A549 (cell line): Measurements from ENCODE around the gene BBX. TPM values are rescaled to one million over a fixed set of nuclear protein-coding genes. Genes with fewer than 3 reads are reported as not detected.

Experiments used
- ATAC-seq, 2 experiments: fragments of 200-7000 bp in 1 of 2; fragments of >200 bp in 1 of 2; cut with Nextera tagmentation in 1 of 2; cut with Tn5 transposase in 1 of 2; 3 replicates each; pipeline versions ENCODE4 v1.8.0 to v1.9.1; 2018 to 2020; ENCODE audit warnings: mild to moderate bottlenecking in 1 of 2, moderate library complexity in 1 of 2
- CTCF ChIA-PET: fragments of 300-600 bp; sonication (Branson Sonifier 250); formaldehyde crosslinking; extraction: SDS; loops from one replicate; lab custom pipeline; 2021; ENCODE audit warnings: antibody characterized with exemption, inconsistent platforms; lab: Yijun Ruan, JAX
- POLR2A ChIA-PET: fragments of 350-600 bp; formaldehyde crosslinking; extraction: SDS; loops from one replicate; lab custom pipeline; 2021; ENCODE audit warnings: antibody characterized with exemption, inconsistent platforms; lab: Yijun Ruan, JAX
- DNase-seq, 2 experiments: peaks; one replicate each; pipeline versions ENCODE4 v3.0.0 to v3.0.0-alpha.2; 2011 to 2016; ENCODE audit warnings: low read depth in 1 of 2, low spot score in 1 of 2
- FAIRE-seq: peaks from 2 replicates; lab custom pipeline; 2011; peaks lifted over from hg19 to GRCh38; lab: Jason Lieb, UNC
- H3K27ac ChIP-seq, 2 experiments: fragments of >200 bp; sonication (Bioruptor Twin); formaldehyde crosslinking; 3 replicates each; pipeline ENCODE4 v1.5.1; 2016 to 2017
- H3K4me1 ChIP-seq: fragments of >200 bp; sonication (Bioruptor Twin); formaldehyde crosslinking; 3 replicates; pipeline ENCODE4 v1.6.1; 2016
- H3K4me2 ChIP-seq: fragments of >200 bp; sonication (Bioruptor Twin); formaldehyde crosslinking; 3 replicates; pipeline ENCODE4 v1.6.1; 2016
- H3K4me3 ChIP-seq: fragments of >200 bp; sonication (Bioruptor Twin); formaldehyde crosslinking; 3 replicates; pipeline ENCODE4 v1.5.1; 2016
- H3K9me3 ChIP-seq: fragments of >200 bp; sonication (Bioruptor Twin); formaldehyde crosslinking; 3 replicates; pipeline ENCODE4 v1.6.1; 2016
- BHLHE40 ChIP-seq: IDR thresholded peaks from 2 replicates; pipeline ENCODE4 v1.6.1; 2012; ENCODE audit warnings: low read depth, low read length, inconsistent platforms
- CBX8 ChIP-seq: fragments of 200-600 bp; sonication (generic); IDR thresholded peaks from 2 replicates; pipeline ENCODE4 v1.6.1; 2016
- CEBPB ChIP-seq, 2 experiments: fragments of >200 bp in 1 of 2; sonication (Bioruptor Twin) in 1 of 2; formaldehyde crosslinking in 1 of 2; IDR thresholded peaks; 2 replicates each; pipeline ENCODE4 v1.6.1; 2012 to 2016
- CHD2 ChIP-seq: fragments of 150-350 bp; IDR thresholded peaks from 2 replicates; pipeline ENCODE4 v1.6.1; 2014; ENCODE audit warnings: low read length; ENCODE audit not compliant: partially characterized antibody
- CHD4 ChIP-seq: fragments of 200-600 bp; sonication (generic); IDR thresholded peaks from 2 replicates; pipeline ENCODE4 v1.6.1; 2016; ENCODE audit warnings: antibody characterized with exemption, mild to moderate bottlenecking, borderline replicate concordance
- EHF ChIP-seq: fragments of 250-450 bp; sonication (Bioruptor Pico); IDR thresholded peaks from 2 replicates; pipeline ENCODE4 v1.5.0; 2020; ENCODE audit warnings: mild to moderate bottlenecking
- EP300 ChIP-seq, 2 experiments: fragments of >200 bp; sonication (Bioruptor Twin); formaldehyde crosslinking; IDR thresholded peaks; 2 replicates in 1 of 2; 3 replicates in 1 of 2; pipeline ENCODE4 v1.6.1; 2016 to 2017
- FOSB ChIP-seq: fragments of 250-450 bp; sonication (Bioruptor Pico); IDR thresholded peaks from 2 replicates; pipeline ENCODE4 v1.5.0; 2020; ENCODE audit warnings: mild to moderate bottlenecking, moderate library complexity
- HDAC2 ChIP-seq: fragments of 200-600 bp; sonication (generic); IDR thresholded peaks from 2 replicates; pipeline ENCODE4 v1.6.1; 2016
- HEYL ChIP-seq: fragments of 250-450 bp; sonication (Bioruptor Pico); IDR thresholded peaks from 2 replicates; pipeline ENCODE4 v1.8.0; 2021; ENCODE audit warnings: mild to moderate bottlenecking, moderate library complexity
- HOXB13 ChIP-seq: fragments of 250-450 bp; sonication (Bioruptor Pico); IDR thresholded peaks from 2 replicates; pipeline ENCODE4 v1.5.0; 2020; ENCODE audit warnings: low read depth, mild to moderate bottlenecking, moderate library complexity
- HOXB5 ChIP-seq: fragments of 250-450 bp; sonication (Bioruptor Pico); IDR thresholded peaks from 2 replicates; pipeline ENCODE4 v1.5.0; 2020; ENCODE audit warnings: mild to moderate bottlenecking, moderate library complexity
- KDM5A ChIP-seq: fragments of 200-600 bp; sonication (generic); IDR thresholded peaks from 2 replicates; pipeline ENCODE4 v1.6.1; 2016; ENCODE audit warnings: antibody characterized with exemption, mild to moderate bottlenecking
- MAFK ChIP-seq: fragments of 450-650 bp; IDR thresholded peaks from 2 replicates; pipeline ENCODE4 v1.6.1; 2014; ENCODE audit not compliant: partially characterized antibody
- MAZ ChIP-seq: fragments of 150-350 bp; IDR thresholded peaks from 2 replicates; pipeline ENCODE4 v1.6.1; 2014; ENCODE audit warnings: antibody characterized with exemption, low read depth, low read length, borderline replicate concordance
- MYC ChIP-seq: IDR thresholded peaks from 2 replicates; pipeline ENCODE4 v1.6.1; 2012; ENCODE audit warnings: mild to moderate bottlenecking, inconsistent platforms, low read length, improper control_type of control experiment, borderline replicate concordance
- NPAS2 ChIP-seq: fragments of 250-450 bp; sonication (Bioruptor Pico); IDR thresholded peaks from 2 replicates; pipeline ENCODE4 v1.8.0; 2022; ENCODE audit warnings: mild to moderate bottlenecking, moderate library complexity, borderline replicate concordance
- NR3C1 ChIP-seq: fragments of >200 bp; sonication (Bioruptor Twin); formaldehyde crosslinking; IDR thresholded peaks from 3 replicates; pipeline ENCODE4 v1.6.1; 2017
- PHF8 ChIP-seq: fragments of 200-600 bp; sonication (generic); IDR thresholded peaks from 2 replicates; pipeline ENCODE4 v1.6.1; 2016; ENCODE audit warnings: low read depth, mild to moderate bottlenecking, antibody characterized with exemption, moderate library complexity, borderline replicate concordance
- POLR2A ChIP-seq: IDR thresholded peaks from 2 replicates; pipeline ENCODE4 v1.6.1; 2012; ENCODE audit warnings: mild to moderate bottlenecking, low read length
- POLR2AphosphoS2 ChIP-seq: conservative IDR thresholded peaks from 2 replicates; pipeline ENCODE4 v1.6.1; 2012; ENCODE audit warnings: low read length, improper control_type of control experiment, inconsistent platforms
- RARB ChIP-seq: fragments of 250-450 bp; sonication (Bioruptor Pico); IDR thresholded peaks from 2 replicates; pipeline ENCODE4 v1.8.0; 2021; ENCODE audit warnings: mild to moderate bottlenecking, moderate library complexity
- RCOR1 ChIP-seq: fragments of 150-350 bp; IDR thresholded peaks from 2 replicates; pipeline ENCODE4 v1.6.1; 2014; ENCODE audit warnings: antibody characterized with exemption, low read length, low read depth
- ZFP36 ChIP-seq: fragments of 450-650 bp; IDR thresholded peaks from 2 replicates; pipeline ENCODE4 v1.6.1; 2014; ENCODE audit warnings: borderline replicate concordance; ENCODE audit not compliant: partially characterized antibody
- ZNF302 ChIP-seq: fragments of 250-450 bp; sonication (Bioruptor Pico); IDR thresholded peaks from 2 replicates; pipeline ENCODE4 v1.9.0; 2021; ENCODE audit warnings: inconsistent platforms, mild to moderate bottlenecking, moderate library complexity
- ZSCAN20 ChIP-seq: fragments of 250-450 bp; sonication (Bioruptor Pico); IDR thresholded peaks from 2 replicates; pipeline ENCODE4 v1.8.0; 2022; ENCODE audit warnings: mild to moderate bottlenecking, moderate library complexity
- WGBS: methylation state at CpG from one replicate; pipeline ENCODE4 v1.1.6; 2017; ENCODE audit errors: missing lambda C conversion rate; 5-methylcytosine and 5-hydroxymethylcytosine counted together
- polyA plus RNA-seq, 4 experiments: library from polyadenylated mRNA; depleted of rRNA in 3 of 4; stranded (reverse); fragments of >200 nt; fragmentation: RNase III in 1 of 4; extraction: RNeasy Plus Mini Kit Qiagen cat#74134 plus additional on column Dnase treatment in 1 of 4; gene quantifications; 2 replicates in 3 of 4; 3 replicates in 1 of 4; pipeline ENCODE4 v1.2.3, GENCODE V29; 2011 to 2017
- TF ChIP-seq, protein P1 (sequence below): IDR thresholded peaks from 2 replicates; pipeline ENCODE4 v1.6.1; 2012
- TF ChIP-seq, protein P2 (sequence below): fragments of 250-450 bp; sonication (Bioruptor Pico); IDR thresholded peaks from 2 replicates; pipeline ENCODE4 v1.5.0; 2020; ENCODE audit warnings: low read depth, mild to moderate bottlenecking, moderate library complexity
- TF ChIP-seq, protein P3 (sequence below): fragments of 450-650 bp; IDR thresholded peaks from 2 replicates; pipeline ENCODE4 v1.6.1; 2014; ENCODE audit warnings: antibody characterized with exemption
- TF ChIP-seq, protein P4 (sequence below): fragments of >200 bp; sonication (Bioruptor Twin); formaldehyde crosslinking; IDR thresholded peaks from 2 replicates; pipeline ENCODE4 v1.6.1; 2016

The BBX gene
- polyA plus RNA-seq, 2 of the 4 experiments (the other 2 are of a cell fraction): 16.7 to 62.8 TPM

DNA sequence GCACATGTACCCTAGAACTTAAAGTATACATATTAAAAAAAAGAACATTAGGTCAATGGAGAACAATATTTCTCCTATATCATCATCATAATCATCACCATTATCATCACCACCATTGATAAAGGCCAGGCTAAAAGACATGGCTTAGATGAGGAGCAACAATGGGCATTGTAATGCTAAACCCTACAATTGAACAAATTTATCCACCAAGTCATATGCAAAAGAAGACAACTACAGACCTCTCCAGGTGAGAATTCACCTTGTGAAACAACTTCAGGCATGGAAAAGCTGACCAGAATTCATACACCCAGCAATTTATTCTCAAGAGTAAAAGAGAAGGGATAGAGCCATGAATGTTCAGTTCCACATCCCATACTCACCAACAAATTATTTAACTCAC lies 46.3 kb upstream of the BBX start:
- no peak for TF ChIP-seq EP300 (IDR thresholded peaks at IDR 0.05)
- TF ChIP-seq, protein P1, sequence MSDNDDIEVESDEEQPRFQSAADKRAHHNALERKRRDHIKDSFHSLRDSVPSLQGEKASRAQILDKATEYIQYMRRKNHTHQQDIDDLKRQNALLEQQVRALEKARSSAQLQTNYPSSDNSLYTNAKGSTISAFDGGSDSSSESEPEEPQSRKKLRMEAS: no peak
- no peak for TF ChIP-seq POLR2A
- TF ChIP-seq RARB: no peak
- TF ChIP-seq POLR2AphosphoS2: no peak
- TF ChIP-seq MAZ: no peak
- no peak for TF ChIP-seq HEYL (CRISPR knock-in tag)
- TF ChIP-seq EHF (CRISPR knock-in tag): no peak
- TF ChIP-seq, protein P2, sequence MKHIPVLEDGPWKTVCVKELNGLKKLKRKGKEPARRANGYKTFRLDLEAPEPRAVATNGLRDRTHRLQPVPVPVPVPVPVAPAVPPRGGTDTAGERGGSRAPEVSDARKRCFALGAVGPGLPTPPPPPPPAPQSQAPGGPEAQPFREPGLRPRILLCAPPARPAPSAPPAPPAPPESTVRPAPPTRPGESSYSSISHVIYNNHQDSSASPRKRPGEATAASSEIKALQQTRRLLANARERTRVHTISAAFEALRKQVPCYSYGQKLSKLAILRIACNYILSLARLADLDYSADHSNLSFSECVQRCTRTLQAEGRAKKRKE (CRISPR knock-in tag): no peak
- no peak for TF ChIP-seq CHD4
- no peak for TF ChIP-seq ZFP36
- TF ChIP-seq, protein P3, sequence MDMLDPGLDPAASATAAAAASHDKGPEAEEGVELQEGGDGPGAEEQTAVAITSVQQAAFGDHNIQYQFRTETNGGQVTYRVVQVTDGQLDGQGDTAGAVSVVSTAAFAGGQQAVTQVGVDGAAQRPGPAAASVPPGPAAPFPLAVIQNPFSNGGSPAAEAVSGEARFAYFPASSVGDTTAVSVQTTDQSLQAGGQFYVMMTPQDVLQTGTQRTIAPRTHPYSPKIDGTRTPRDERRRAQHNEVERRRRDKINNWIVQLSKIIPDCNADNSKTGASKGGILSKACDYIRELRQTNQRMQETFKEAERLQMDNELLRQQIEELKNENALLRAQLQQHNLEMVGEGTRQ: no peak
- no peak for TF ChIP-seq ZSCAN20 (CRISPR knock-in tag)
- TF ChIP-seq HOXB5: no peak
- TF ChIP-seq BHLHE40: no peak
- TF ChIP-seq KDM5A: no peak
- no peak for TF ChIP-seq FOSB
- ATAC-seq (no peak), FAIRE-seq (no peak), DNase-seq (no peak)
- ChIA-PET POLR2A (no interaction called here), CTCF (no interaction called here)
- no peaks in the 10 kb centered on the region for H3K4me1 ChIP-seq
- H3K27ac ChIP-seq: no peak overlapping the region
- no peaks in the 10 kb centered on the region for H3K9me3 ChIP-seq
- no peak overlapping the region for H3K4me2 ChIP-seq
- H3K4me3 ChIP-seq: no peak overlapping the region

DNA sequence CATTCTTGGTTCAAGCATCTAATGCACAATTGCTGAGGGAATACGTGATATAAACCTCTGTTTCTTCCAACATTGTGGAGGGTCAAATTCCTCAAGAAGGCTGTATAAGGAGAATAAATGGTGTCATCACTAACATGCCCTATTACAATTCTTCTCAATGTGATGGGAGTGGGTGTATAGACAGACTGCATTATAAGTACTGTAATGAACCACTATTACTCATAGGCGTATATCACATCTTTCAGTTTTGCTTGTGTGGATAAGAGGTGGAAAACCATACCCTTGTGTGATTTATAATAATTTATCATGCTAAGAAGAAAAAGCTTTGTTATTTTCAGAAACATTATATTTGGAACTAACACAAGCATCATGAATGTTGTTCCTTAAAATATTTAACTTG lies 35.3 kb upstream of the BBX start:
- CTCF ChIA-PET: interaction anchor here (0.9 kb wide), 1 partner anchor 56 kb away, joined by 3 read pairs; no protein-coding TSS in a partner anchor
- FAIRE-seq (no peak), ATAC-seq (no peak), DNase-seq (no peak)
- WGBS: 79% methylated on average over 2 of the region's 2 CpGs
- POLR2A ChIA-PET: no interaction called here
- no peak overlapping the region for H3K27ac ChIP-seq
- no peak overlapping the region for H3K4me2 ChIP-seq
- H3K4me1 ChIP-seq: no peaks in the 10 kb centered on the region
- no peak overlapping the region for H3K4me3 ChIP-seq
- TF ChIP-seq HOXB13 (no peak), CHD2 (no peak), EHF (CRISPR knock-in tag) (no peak), ZNF302 (CRISPR knock-in tag) (no peak), CBX8 (no peak), CEBPB (IDR thresholded peaks at IDR 0.05) (no peak), ZFP36 (no peak), MAFK (no peak), POLR2A (no peak), FOSB (no peak), NR3C1 (no peak), HDAC2 (no peak), RCOR1 (no peak), NPAS2 (CRISPR knock-in tag) (no peak), PHF8 (no peak), MYC (no peak)
- TF ChIP-seq, protein P4, sequence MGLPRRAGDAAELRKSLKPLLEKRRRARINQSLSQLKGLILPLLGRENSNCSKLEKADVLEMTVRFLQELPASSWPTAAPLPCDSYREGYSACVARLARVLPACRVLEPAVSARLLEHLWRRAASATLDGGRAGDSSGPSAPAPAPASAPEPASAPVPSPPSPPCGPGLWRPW: no peak
- TF ChIP-seq, all 56 proteins: peak for 0
- H3K9me3 ChIP-seq: no peaks in the 10 kb centered on the region
